HL-60 (cell line): ENCODE results near the gene GPR135.

ENCODE experiments used
- DNase-seq, 2 experiments: peaks; one replicate each; pipeline ENCODE4 v3.0.0-alpha.2; 2010 to 2020; ENCODE audit warnings: low read depth in 1 of 2, low spot score in 1 of 2
- H3K27ac ChIP-seq: fragments of 250-450 bp; sonication (Bioruptor Pico); replicated peaks from 2 replicates; pipeline ENCODE4 v1.5.1; 2020; ENCODE audit warnings: mild to moderate bottlenecking, moderate library complexity
- H3K27me3 ChIP-seq: fragments of 250-450 bp; sonication (Bioruptor Pico); 2 replicates; pipeline ENCODE4 v1.5.1; 2021; ENCODE audit warnings: mild to moderate bottlenecking, moderate library complexity; ENCODE audit not compliant: insufficient read depth, poor library complexity, severe bottlenecking
- H3K4me3 ChIP-seq: replicated peaks from 2 replicates; pipeline ENCODE4 v1.5.1; 2011; ENCODE audit warnings: mild to moderate bottlenecking, control low read depth, low read length; ENCODE audit not compliant: insufficient read depth
- GABPA ChIP-seq: IDR thresholded peaks from 2 replicates; pipeline ENCODE4 v1.6.1; 2012; ENCODE audit warnings: low read depth
- POLR2AphosphoS5 ChIP-seq: IDR thresholded peaks from 2 replicates; pipeline ENCODE4 v1.6.1; 2012; ENCODE audit warnings: low read depth
- SPI1 ChIP-seq: IDR thresholded peaks from 2 replicates; pipeline ENCODE4 v1.6.1; 2012; ENCODE audit warnings: low read depth, mild to moderate bottlenecking, borderline replicate concordance
- TF ChIP-seq, protein P1 (sequence below): IDR thresholded peaks from 2 replicates; pipeline ENCODE4 v1.6.1; 2012; ENCODE audit warnings: low read depth; ENCODE audit not compliant: insufficient replicate concordance
- TF ChIP-seq, protein P2 (sequence below): IDR thresholded peaks from one replicate; pipeline ENCODE4 v1.5.1; 2011; ENCODE audit warnings: low read length, control low read depth, inconsistent platforms; ENCODE audit not compliant: insufficient read depth

GPR135 gene

DNA sequence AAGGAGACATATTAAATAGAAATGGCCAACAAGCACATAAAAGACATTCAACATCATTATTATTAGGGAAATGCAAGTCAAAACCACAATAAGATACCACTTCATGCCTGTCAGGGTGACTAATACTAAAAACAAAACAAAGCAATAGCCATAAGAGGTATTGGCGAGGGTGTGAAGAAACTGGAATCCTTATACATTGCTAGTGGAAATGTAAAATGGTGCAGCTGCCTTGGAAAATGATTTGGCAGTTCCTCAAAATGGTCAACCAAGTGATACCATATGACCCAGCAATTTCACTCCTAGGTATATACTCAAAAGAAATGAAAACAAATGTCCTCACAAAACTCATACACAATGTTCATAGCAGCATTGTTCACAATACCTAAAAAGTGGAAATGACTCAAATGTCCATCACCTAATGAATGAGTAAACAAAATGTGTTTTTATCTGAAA is 27.0 kb downstream of the GPR135 start:
- no peak overlapping the region for H3K4me3 ChIP-seq
- H3K27ac ChIP-seq = peak overlapping the region; percentile 8; the same call in 1 of the 2 replicates
- no peaks in the 10 kb centered on the region for H3K27me3 ChIP-seq
- DNase-seq = no peak
- TF ChIP-seq SPI1 (peak; percentile 79), GABPA (no peak)

DNA sequence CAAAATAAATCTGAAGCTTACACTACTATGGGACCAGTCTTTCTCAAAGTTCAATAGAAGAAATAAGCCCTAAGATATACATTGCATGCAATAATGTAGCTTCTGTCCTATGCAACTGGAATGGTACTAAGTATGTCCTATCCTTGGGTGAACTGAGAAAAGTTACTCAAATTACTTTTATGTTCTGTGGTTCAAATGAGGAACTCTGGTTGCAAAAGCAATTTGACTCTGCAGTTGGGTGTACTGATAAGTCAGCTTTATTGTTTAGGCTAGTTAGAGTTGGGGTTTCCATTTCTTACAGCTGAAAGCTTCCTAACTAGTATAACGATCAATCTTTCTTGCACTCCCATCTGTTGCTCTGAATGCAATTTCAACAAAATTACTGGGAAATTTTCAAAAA is 29.2 kb downstream of the GPR135 start:
- peak in 1 of 2 experiments; percentile 55 for DNase-seq
- Histone ChIP-seq H3K27me3 (no peaks in the 10 kb centered on the region), H3K4me3 (no peak overlapping the region), H3K27ac (no peak overlapping the region)
- TF ChIP-seq POLR2AphosphoS5 (no peak), SPI1 (peak; percentile 91), GABPA (no peak)

DNA sequence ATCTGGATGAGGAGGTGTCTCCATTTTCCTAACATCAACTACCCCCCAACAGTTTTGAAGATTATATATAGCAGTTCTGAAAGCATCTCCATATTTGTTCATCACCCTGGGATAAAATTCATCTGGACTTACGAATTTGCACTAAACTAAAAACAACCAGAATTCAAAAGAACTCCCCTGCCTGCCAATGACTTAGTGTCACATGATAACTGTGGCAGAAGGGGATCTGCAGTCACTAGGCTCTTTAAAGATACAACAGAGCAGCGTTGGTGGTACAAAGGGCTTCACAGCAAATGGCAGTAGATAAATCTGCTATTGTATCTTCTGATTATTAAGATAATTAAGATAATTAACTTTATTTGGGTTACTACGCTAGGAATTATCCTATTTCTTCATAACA is 30.1 kb downstream of the GPR135 start:
- H3K27me3 ChIP-seq = no peaks in the 10 kb centered on the region
- H3K4me3 ChIP-seq = no peak overlapping the region
- TF ChIP-seq, protein P1, sequence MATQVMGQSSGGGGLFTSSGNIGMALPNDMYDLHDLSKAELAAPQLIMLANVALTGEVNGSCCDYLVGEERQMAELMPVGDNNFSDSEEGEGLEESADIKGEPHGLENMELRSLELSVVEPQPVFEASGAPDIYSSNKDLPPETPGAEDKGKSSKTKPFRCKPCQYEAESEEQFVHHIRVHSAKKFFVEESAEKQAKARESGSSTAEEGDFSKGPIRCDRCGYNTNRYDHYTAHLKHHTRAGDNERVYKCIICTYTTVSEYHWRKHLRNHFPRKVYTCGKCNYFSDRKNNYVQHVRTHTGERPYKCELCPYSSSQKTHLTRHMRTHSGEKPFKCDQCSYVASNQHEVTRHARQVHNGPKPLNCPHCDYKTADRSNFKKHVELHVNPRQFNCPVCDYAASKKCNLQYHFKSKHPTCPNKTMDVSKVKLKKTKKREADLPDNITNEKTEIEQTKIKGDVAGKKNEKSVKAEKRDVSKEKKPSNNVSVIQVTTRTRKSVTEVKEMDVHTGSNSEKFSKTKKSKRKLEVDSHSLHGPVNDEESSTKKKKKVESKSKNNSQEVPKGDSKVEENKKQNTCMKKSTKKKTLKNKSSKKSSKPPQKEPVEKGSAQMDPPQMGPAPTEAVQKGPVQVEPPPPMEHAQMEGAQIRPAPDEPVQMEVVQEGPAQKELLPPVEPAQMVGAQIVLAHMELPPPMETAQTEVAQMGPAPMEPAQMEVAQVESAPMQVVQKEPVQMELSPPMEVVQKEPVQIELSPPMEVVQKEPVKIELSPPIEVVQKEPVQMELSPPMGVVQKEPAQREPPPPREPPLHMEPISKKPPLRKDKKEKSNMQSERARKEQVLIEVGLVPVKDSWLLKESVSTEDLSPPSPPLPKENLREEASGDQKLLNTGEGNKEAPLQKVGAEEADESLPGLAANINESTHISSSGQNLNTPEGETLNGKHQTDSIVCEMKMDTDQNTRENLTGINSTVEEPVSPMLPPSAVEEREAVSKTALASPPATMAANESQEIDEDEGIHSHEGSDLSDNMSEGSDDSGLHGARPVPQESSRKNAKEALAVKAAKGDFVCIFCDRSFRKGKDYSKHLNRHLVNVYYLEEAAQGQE = no peak
- TF ChIP-seq GABPA = no peak
- TF ChIP-seq, protein P2, sequence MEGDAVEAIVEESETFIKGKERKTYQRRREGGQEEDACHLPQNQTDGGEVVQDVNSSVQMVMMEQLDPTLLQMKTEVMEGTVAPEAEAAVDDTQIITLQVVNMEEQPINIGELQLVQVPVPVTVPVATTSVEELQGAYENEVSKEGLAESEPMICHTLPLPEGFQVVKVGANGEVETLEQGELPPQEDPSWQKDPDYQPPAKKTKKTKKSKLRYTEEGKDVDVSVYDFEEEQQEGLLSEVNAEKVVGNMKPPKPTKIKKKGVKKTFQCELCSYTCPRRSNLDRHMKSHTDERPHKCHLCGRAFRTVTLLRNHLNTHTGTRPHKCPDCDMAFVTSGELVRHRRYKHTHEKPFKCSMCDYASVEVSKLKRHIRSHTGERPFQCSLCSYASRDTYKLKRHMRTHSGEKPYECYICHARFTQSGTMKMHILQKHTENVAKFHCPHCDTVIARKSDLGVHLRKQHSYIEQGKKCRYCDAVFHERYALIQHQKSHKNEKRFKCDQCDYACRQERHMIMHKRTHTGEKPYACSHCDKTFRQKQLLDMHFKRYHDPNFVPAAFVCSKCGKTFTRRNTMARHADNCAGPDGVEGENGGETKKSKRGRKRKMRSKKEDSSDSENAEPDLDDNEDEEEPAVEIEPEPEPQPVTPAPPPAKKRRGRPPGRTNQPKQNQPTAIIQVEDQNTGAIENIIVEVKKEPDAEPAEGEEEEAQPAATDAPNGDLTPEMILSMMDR = no peak
- no peak for TF ChIP-seq POLR2AphosphoS5
- TF ChIP-seq SPI1 = no peak
- DNase-seq = no peak
- no peak overlapping the region for H3K27ac ChIP-seq

DNA sequence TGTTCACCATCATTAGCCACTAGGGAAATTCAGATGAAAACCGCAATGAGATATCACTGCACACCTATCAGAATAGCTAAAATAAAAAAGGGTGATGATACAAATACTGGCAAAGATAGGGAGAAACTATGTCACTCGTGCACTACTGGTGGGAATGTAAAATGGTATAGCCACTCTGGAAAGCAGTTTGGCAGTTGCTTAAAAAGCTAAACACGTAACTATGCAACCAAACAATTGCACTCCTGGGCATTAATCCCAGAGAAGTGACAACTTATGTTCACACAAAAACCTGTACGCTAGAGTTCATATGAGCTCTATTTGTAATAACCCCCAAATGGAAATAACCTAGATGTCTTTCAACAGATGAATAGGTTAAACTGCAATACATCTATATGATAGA is 35.4 kb downstream of the GPR135 start:
- H3K27ac ChIP-seq = no peak overlapping the region
- no peak for DNase-seq
- H3K4me3 ChIP-seq = no peak overlapping the region
- TF ChIP-seq POLR2AphosphoS5 (no peak), GABPA (no peak), SPI1 (no peak)
- TF ChIP-seq, protein P2 = no peak
- TF ChIP-seq, protein P1 = no peak
- no peaks in the 10 kb centered on the region for H3K27me3 ChIP-seq

DNA sequence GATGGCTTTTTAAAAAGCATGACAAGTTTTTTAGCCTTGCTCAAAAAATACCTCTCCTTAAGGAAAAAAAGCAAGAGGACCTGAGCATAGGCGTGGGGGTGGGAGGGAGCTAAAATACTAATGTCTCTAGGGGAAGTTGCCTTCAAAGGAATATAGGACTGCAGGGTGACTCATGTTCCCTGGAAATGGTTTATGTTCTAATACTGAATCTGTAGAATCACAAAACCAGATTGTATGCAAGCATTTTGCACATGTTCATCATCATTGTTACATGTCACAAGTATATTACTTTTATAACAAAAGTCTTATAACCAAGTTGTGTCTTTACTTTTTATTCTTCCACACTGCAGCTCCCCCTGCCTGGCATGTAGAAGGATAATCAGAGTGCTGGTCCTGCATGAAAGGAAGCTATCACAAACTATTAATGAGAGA is 36.6 kb downstream of the GPR135 start:
- TF ChIP-seq, protein P2 = no peak
- TF ChIP-seq, protein P1 = no peak
- TF ChIP-seq GABPA = no peak
- TF ChIP-seq POLR2AphosphoS5 = no peak
- TF ChIP-seq SPI1 = no peak
- H3K27me3 ChIP-seq = no peaks in the 10 kb centered on the region
- DNase-seq = no peak
- H3K27ac ChIP-seq = no peak overlapping the region
- no peak overlapping the region for H3K4me3 ChIP-seq
